H1 (cell line): ENCODE results near the gene TMEM59L. TPM values are rescaled to one million over a fixed set of nuclear protein-coding genes. Genes with fewer than 3 reads are reported as not detected.

Experiments used
- CTCF ChIA-PET: fragments of 300-600 bp; sonication (Branson Sonifier 250); formaldehyde crosslinking; loops from one replicate; lab custom pipeline; 2021; ENCODE audit not compliant: partially characterized antibody; lab: Charles Lee
- POLR2A ChIA-PET: fragments of 300-600 bp; sonication (Branson Sonifier 250); formaldehyde crosslinking; loops from one replicate; lab custom pipeline; 2021; ENCODE audit warnings: inconsistent platforms; ENCODE audit not compliant: partially characterized antibody; lab: Charles Lee
- DNase-seq, 2 experiments: peaks; one replicate each; pipeline versions ENCODE4 v3.0.0 to v3.0.0-alpha.2; 2010 to 2022; ENCODE audit warnings: low spot score in 2 of 2, low read depth in 1 of 2, mixed read lengths in 1 of 2
- FAIRE-seq: peaks from 2 replicates; lab custom pipeline; 2011; peaks lifted over from hg19 to GRCh38; lab: Jason Lieb, UNC
- H2AFZ ChIP-seq: 2 replicates; pipeline ENCODE4 v1.8.1; 2012; ENCODE audit warnings: low read length, inconsistent platforms
- H2AK5ac ChIP-seq: 2 replicates; pipeline ENCODE4 v1.6.1; 2013; ENCODE audit warnings: low read depth, low read length
- H2BK120ac ChIP-seq: replicated peaks from 2 replicates; pipeline ENCODE3; 2013; ENCODE audit warnings: low read depth, low read length, inconsistent platforms
- H2BK12ac ChIP-seq: 2 replicates; pipeline ENCODE4 v1.6.1; 2013; ENCODE audit warnings: low read depth, low read length
- H2BK15ac ChIP-seq: 2 replicates; pipeline ENCODE4 v1.6.1; 2013; ENCODE audit warnings: low read length
- H2BK20ac ChIP-seq: 2 replicates; pipeline ENCODE4 v1.6.1; 2013; ENCODE audit warnings: low read length
- H2BK5ac ChIP-seq: 2 replicates; pipeline ENCODE4 v1.6.1; 2013; ENCODE audit warnings: low read depth, low read length
- H3K14ac ChIP-seq: 2 replicates; pipeline ENCODE4 v1.6.1; 2013; ENCODE audit warnings: inconsistent platforms; ENCODE audit not compliant: insufficient read length
- H3K18ac ChIP-seq: 2 replicates; pipeline ENCODE4 v1.6.1; 2013; ENCODE audit warnings: low read length; ENCODE audit errors: extremely low read depth
- H3K23ac ChIP-seq: 2 replicates; pipeline ENCODE4 v1.6.1; 2013; ENCODE audit warnings: inconsistent platforms; ENCODE audit not compliant: insufficient read length
- H3K23me2 ChIP-seq: 2 replicates; pipeline ENCODE4 v1.6.1; 2013; ENCODE audit warnings: low read depth, low read length
- H3K27ac ChIP-seq: 2 replicates; pipeline ENCODE4 v1.6.1; 2011; ENCODE audit warnings: low read depth, low read length, inconsistent platforms
- H3K27me3 ChIP-seq, 4 experiments: replicated peaks in 1 of 4; 1 replicate in 1 of 4; 2 replicates in 3 of 4; pipeline versions ENCODE4 v1.6.1 to v1.8.1; 2011 to 2013; ENCODE audit warnings: low read length in 3 of 4, mild to moderate bottlenecking in 3 of 4, inconsistent platforms in 2 of 4, mixed read lengths in 2 of 4, moderate library complexity in 1 of 4; ENCODE audit not compliant: control insufficient read depth in 3 of 4, insufficient read depth in 3 of 4; ENCODE audit errors: extremely low read depth in 1 of 4
- H3K36me3 ChIP-seq, 4 experiments: 2 replicates each; pipeline versions ENCODE4 v1.6.1 to v1.8.1; 2011 to 2013; ENCODE audit warnings: mild to moderate bottlenecking in 4 of 4, low read length in 3 of 4, moderate library complexity in 2 of 4, control low read depth in 1 of 4, inconsistent platforms in 1 of 4; ENCODE audit not compliant: insufficient read depth in 4 of 4, control insufficient read depth in 2 of 4
- H3K4ac ChIP-seq: replicated peaks from 2 replicates; pipeline ENCODE3; 2013; ENCODE audit warnings: low read length, low read depth, mixed read lengths, inconsistent platforms; ENCODE audit not compliant: insufficient read length
- H3K4me1 ChIP-seq, 4 experiments: replicated peaks in 1 of 4; 1 replicate in 1 of 4; 2 replicates in 3 of 4; pipeline versions ENCODE4 v1.6.1 to v1.8.1; 2011 to 2013; ENCODE audit warnings: low read length in 3 of 4, inconsistent platforms in 2 of 4, mixed read lengths in 1 of 4; ENCODE audit not compliant: insufficient read depth in 4 of 4, control insufficient read depth in 3 of 4
- H3K4me2 ChIP-seq, 2 experiments: 2 replicates each; pipeline versions ENCODE4 v1.6.1 to v1.8.1; 2011 to 2013; ENCODE audit warnings: low read depth in 2 of 2, low read length in 2 of 2, control low read depth in 1 of 2, inconsistent platforms in 1 of 2, mild to moderate bottlenecking in 1 of 2; ENCODE audit not compliant: insufficient read depth in 1 of 2
- H3K4me3 ChIP-seq, 4 experiments: fragments of 200-600, 300-600 bp in 1 of 4; sonication (generic), shearing (Covaris generic), sonication (Bioruptor Twin) in 1 of 4; 2 replicates each; pipeline versions ENCODE4 v1.5.1 to v1.8.1; 2011 to 2016; ENCODE audit warnings: low read length in 4 of 4, low read depth in 3 of 4, control low read depth in 2 of 4, inconsistent platforms in 2 of 4, mild to moderate bottlenecking in 2 of 4, mixed read lengths in 1 of 4, moderate library complexity in 1 of 4; ENCODE audit not compliant: insufficient read depth in 2 of 4; ENCODE audit errors: extremely low read depth in 1 of 4
- H3K56ac ChIP-seq: replicated peaks from 2 replicates; pipeline ENCODE3; 2013; ENCODE audit warnings: low read depth, mild to moderate bottlenecking, mixed read lengths, low read length, inconsistent platforms; ENCODE audit not compliant: insufficient read length
- H3K79me1 ChIP-seq: 2 replicates; pipeline ENCODE4 v1.6.1; 2013; ENCODE audit warnings: low read depth, low read length, control low read depth
- H3K79me2 ChIP-seq, 2 experiments: 2 replicates each; pipeline versions ENCODE4 v1.6.1 to v1.8.1; 2012 to 2013; ENCODE audit warnings: low read length in 2 of 2, mild to moderate bottlenecking in 2 of 2, inconsistent platforms in 1 of 2; ENCODE audit not compliant: insufficient read depth in 2 of 2, control insufficient read depth in 1 of 2
- H3K9ac ChIP-seq, 4 experiments: replicated peaks in 1 of 4; 1 replicate in 1 of 4; 2 replicates in 3 of 4; pipeline versions ENCODE4 v1.6.1 to v1.8.1; 2011 to 2013; ENCODE audit warnings: low read depth in 3 of 4, low read length in 3 of 4, control low read depth in 2 of 4, mild to moderate bottlenecking in 2 of 4, moderate library complexity in 2 of 4, inconsistent platforms in 1 of 4; ENCODE audit errors: extremely low read depth in 1 of 4
- H3K9me3 ChIP-seq, 2 experiments: 2 replicates each; pipeline versions ENCODE4 v1.6.1 to v1.8.1; 2012 to 2013; ENCODE audit warnings: mild to moderate bottlenecking in 2 of 2, moderate library complexity in 2 of 2, control low read depth in 1 of 2, inconsistent platforms in 1 of 2, low read depth in 1 of 2, low read length in 1 of 2, mixed read lengths in 1 of 2; ENCODE audit not compliant: insufficient read depth in 2 of 2
- H4K20me1 ChIP-seq, 2 experiments: replicated peaks in 1 of 2; 2 replicates each; pipeline versions ENCODE3 to v1.8.1; 2011 to 2013; ENCODE audit warnings: inconsistent platforms in 2 of 2, low read length in 2 of 2, mild to moderate bottlenecking in 1 of 2; ENCODE audit not compliant: insufficient read depth in 2 of 2, control insufficient read depth in 1 of 2
- H4K5ac ChIP-seq: 2 replicates; pipeline ENCODE4 v1.6.1; 2013; ENCODE audit warnings: low read length, low read depth, mixed read lengths, inconsistent platforms; ENCODE audit not compliant: insufficient read length
- H4K8ac ChIP-seq: 2 replicates; pipeline ENCODE4 v1.8.0; 2013; ENCODE audit warnings: mild to moderate bottlenecking, moderate library complexity, low read length, inconsistent platforms; ENCODE audit not compliant: insufficient read depth; ENCODE audit errors: extremely low read depth
- H4K91ac ChIP-seq: replicated peaks from 2 replicates; pipeline ENCODE3; 2013; ENCODE audit warnings: low read length, mixed read lengths, inconsistent platforms; ENCODE audit not compliant: insufficient read length
- ASH2L ChIP-seq: fragments of 200-600, 300-600 bp; sonication (generic); IDR thresholded peaks from one replicate; pipeline ENCODE4 v1.7.1; 2017; ENCODE audit warnings: low read length
- CBX5 ChIP-seq: fragments of 300-800, 300-1000 bp; sonication (generic); IDR thresholded peaks from 2 replicates; pipeline ENCODE4 v1.7.1; 2016; ENCODE audit warnings: antibody characterized with exemption, low read length, low read depth
- CHD2 ChIP-seq: IDR thresholded peaks from 2 replicates; pipeline ENCODE4 v1.6.1; 2012; ENCODE audit warnings: low read length, improper control_type of control experiment
- HDAC2 ChIP-seq, 2 experiments: fragments of 300-600 bp in 1 of 2; sonication (generic) in 1 of 2; IDR thresholded peaks; 2 replicates each; pipeline ENCODE4 v1.6.1; 2011 to 2012; ENCODE audit warnings: low read depth in 2 of 2, low read length in 2 of 2, mild to moderate bottlenecking in 2 of 2, moderate library complexity in 2 of 2, borderline replicate concordance in 1 of 2, inconsistent platforms in 1 of 2
- JUND ChIP-seq: IDR thresholded peaks from 2 replicates; pipeline ENCODE4 v1.6.1; 2011; ENCODE audit warnings: mild to moderate bottlenecking, improper control_type of control experiment, low read length
- SIX5 ChIP-seq: IDR thresholded peaks from 2 replicates; pipeline ENCODE4 v1.6.1; 2011; ENCODE audit warnings: mild to moderate bottlenecking, low read depth, low read length
- SP2 ChIP-seq: IDR thresholded peaks from 2 replicates; pipeline ENCODE4 v1.6.1; 2012; ENCODE audit warnings: mild to moderate bottlenecking, low read length, inconsistent platforms
- SRF ChIP-seq: IDR thresholded peaks from 2 replicates; pipeline ENCODE4 v1.6.1; 2011; ENCODE audit warnings: mild to moderate bottlenecking, low read depth, low read length, moderate library complexity
- TAF1 ChIP-seq: IDR thresholded peaks from 2 replicates; pipeline ENCODE4 v1.6.1; 2011; ENCODE audit warnings: mild to moderate bottlenecking, low read depth, low read length
- TAF7 ChIP-seq: optimal IDR thresholded peaks from 2 replicates; pipeline ENCODE3; 2011; ENCODE audit warnings: low read depth, mild to moderate bottlenecking, inconsistent platforms, low read length, moderate library complexity, borderline replicate concordance
- TBP ChIP-seq: IDR thresholded peaks from 2 replicates; pipeline ENCODE4 v1.6.1; 2011; ENCODE audit warnings: low read depth, low read length, improper control_type of control experiment
- WGBS, 2 experiments: shearing (Covaris generic) in 1 of 2; methylation state at CpG; one replicate each; pipeline versions ENCODE4 v1.1.6 to v1.1.7; 2013 to 2015; ENCODE audit warnings: low lambda C conversion rate in 2 of 2, mixed read lengths in 2 of 2, inconsistent platforms in 1 of 2, low coverage in 1 of 2, missing lambda C conversion rate in 1 of 2; ENCODE audit not compliant: insufficient replicate concordance in 2 of 2, insufficient coverage in 1 of 2, insufficient read length in 1 of 2; ENCODE audit errors: extremely low coverage in 1 of 2, missing lambda C conversion rate in 1 of 2; 5-methylcytosine and 5-hydroxymethylcytosine counted together
- polyA plus RNA-seq, 7 experiments: library from polyadenylated mRNA; depleted of rRNA in 3 of 7; stranded (reverse) in 5 of 7; unstranded in 2 of 7; fragments of >200 nt in 5 of 7; fragments of 200-250 nt in 2 of 7; gene quantifications; 1 replicate in 5 of 7; 2 replicates in 1 of 7; 4 replicates in 1 of 7; pipeline versions ENCODE4 v1.2.1 to v1.2.3, GENCODE V29; 2011 to 2013; ENCODE audit warnings: missing spikeins in 2 of 7, mixed read lengths in 2 of 7
- total RNA-seq: library from RNA; stranded (reverse); fragmentation: NEBNext Ultra II Directional; extraction: Animal tissue kit (Norgen Biotek cat#: 25700); gene quantifications from 2 replicates; pipeline ENCODE4 v1.2.1, GENCODE V29; 2021

Gene TMEM59L
- total and polyA plus RNA-seq, 2 of the 8 experiments (the other 6 are each of a cell fraction or from before 2014, with no cell fraction given), result 4.0 to 12.2 TPM

GRCh38 chr19:18666784-18667183 lies 54.1 kb downstream of the TMEM59L start:
- Histone ChIP-seq H3K18ac (no peak overlapping the region), H2BK15ac (no peak overlapping the region), H3K27ac (no peak overlapping the region), H3K4me2 (no peak overlapping the region), H2BK5ac (no peak overlapping the region), H3K79me1 (no peaks in the 10 kb centered on the region), H2BK20ac (no peak overlapping the region), H3K23ac (no peak overlapping the region), H3K27me3 (no peaks in the 10 kb centered on the region), H4K5ac (no peak overlapping the region), H2AFZ (no peak overlapping the region), H3K4me3 (no peak overlapping the region), H2BK120ac (no peak overlapping the region), H2BK12ac (no peak overlapping the region), H3K56ac (no peak overlapping the region), H3K79me2 (no peaks in the 10 kb centered on the region), H3K9ac (no peak overlapping the region), H3K23me2 (no peaks in the 10 kb centered on the region), H4K91ac (no peak overlapping the region), H3K4me1 (peaks cover 0 to 6% (median 3%) of the 10 kb centered on the region in 4 experiments; a peak in 4 of 7 replicates), H3K9me3 (no peaks in the 10 kb centered on the region), H3K36me3 (peaks cover 0 to 17% (median 2%) of the 10 kb centered on the region in 4 experiments; a peak in 4 of 8 replicates), H2AK5ac (no peak overlapping the region), H4K8ac (no peak overlapping the region; the same call in 1 of the 2 replicates), H4K20me1 (peaks cover 5 to 8% of the 10 kb centered on the region in 2 experiments), H3K14ac (no peak overlapping the region), H3K4ac (no peak overlapping the region)
- WGBS, 2 experiments, result 90% methylated on average over 5 of the region's 5 CpGs; no CpG with 5 or more reads in 1 of the 2 experiments
- no peak for DNase-seq
- ChIA-PET POLR2A (interaction anchor here (1.0 kb wide), 2 partner anchors 28 to 93 kb away, joined by 3 read pairs; no protein-coding TSS in a partner anchor), CTCF (interaction anchor here (0.7 to 2.4 kb wide), 3 partner anchors 9 to 197 kb away, joined by 3 to 12 read pairs (median 3); no protein-coding TSS in a partner anchor)
- FAIRE-seq, result no peak
- TF ChIP-seq TAF7 (no peak), SRF (no peak), CBX5 (no peak), CHD2 (no peak), TBP (no peak), TAF1 (no peak), ASH2L (no peak), HDAC2 (IDR thresholded peaks at IDR 0.05; ENCODE audit: borderline replicate concordance in 1 of 2, low read depth in 2 of 2, low read length in 2 of 2) (no peak), SIX5 (no peak), JUND (no peak), SP2 (no peak)
